Activated T-helper 1 cell treated with anti-CD3 and anti-CD28 coated beads, Interleukin-12 subunit alpha, Interleukin-12 subunit beta, Interleukin-2, Interleukin-4 antibody, amounts not matched to agents 30 ng/mL and 10 ng/mL and 1 ng/mL, durations not matched to agents 14 hours and 24 hours and 36 hours (primary cell): ENCODE results near the gene S100A14. TPM values are rescaled to one million over a fixed set of nuclear protein-coding genes. Genes with fewer than 3 reads are reported as not detected.

Experiments
- DNase-seq: peaks from one replicate; pipeline ENCODE4 v3.0.0; 2021; ENCODE audit warnings: low spot score
- H3K27ac Mint-ChIP-seq: one replicate; pipeline ENCODE4 v1.8.0; 2021; ENCODE audit warnings: mild to moderate bottlenecking, mixed read lengths
- H3K27me3 Mint-ChIP-seq: one replicate; pipeline ENCODE4 v1.8.0; 2022; ENCODE audit warnings: mild to moderate bottlenecking, moderate library complexity, mixed read lengths; ENCODE audit not compliant: insufficient read depth
- H3K36me3 Mint-ChIP-seq: one replicate; pipeline ENCODE4 v1.8.0; 2021; ENCODE audit warnings: low read depth, mixed read lengths
- H3K4me1 Mint-ChIP-seq: one replicate; pipeline ENCODE4 v1.8.0; 2021; ENCODE audit warnings: low read depth, mixed read lengths
- H3K4me3 Mint-ChIP-seq: one replicate; pipeline ENCODE4 v1.8.0; 2021; ENCODE audit warnings: mild to moderate bottlenecking, moderate library complexity, mixed read lengths
- H3K9me3 Mint-ChIP-seq: one replicate; pipeline ENCODE4 v1.8.0; 2021; ENCODE audit warnings: mixed read lengths
- intact Hi-C: fragments of 100-400 bp; cut with micrococcal nuclease; formaldehyde crosslinking; loops from one replicate; pipeline ENCODE4 v1.15.1; 2024
- total RNA-seq: library from RNA; stranded (reverse); gene quantifications from 2 replicates; pipeline ENCODE4 v1.2.3, GENCODE V29; 2022

The S100A14 gene
- total RNA-seq = 0.16 TPM in 1 of 2 replicates, not detected in the other

- Mint-ChIP-seq H3K36me3 (no peaks in the 10 kb centered on the region), H3K27ac (no peak within 1 kb of the TSS), H3K4me1 (peaks cover 8% of the 10 kb centered on the region), H3K4me3 (no peak within 1 kb of the TSS), H3K9me3 (no peaks in the 10 kb centered on the region), H3K27me3 (no peaks in the 10 kb centered on the region)
- intact Hi-C loops = loop anchor here (10.0 kb wide), 1 partner anchor 262 kb away; the partner anchor contains the start of gene S100A9
- no peak for DNase-seq
Measured at GRCh38 chr1:153616144-153616916, at the start of gene S100A14. Gene S100A14 (minus strand): TSS chr1:153616325. CDS start chr1:153615858, 467 bp downstream.

- Mint-ChIP-seq H3K27me3 (no peaks in the 10 kb centered on the region), H3K9me3 (no peaks in the 10 kb centered on the region), H3K4me3 (no peak overlapping the region), H3K27ac (no peak overlapping the region), H3K4me1 (peaks cover 18% of the 10 kb centered on the region), H3K36me3 (peaks cover 57% of the 10 kb centered on the region)
- DNase-seq = no peak
- intact Hi-C loops = no loop called here
Measured at GRCh38 chr1:153663211-153663610, 47.1 kb upstream of the S100A14 start.

- Mint-ChIP-seq H3K9me3 (no peaks in the 10 kb centered on the region), H3K4me1 (peaks cover 11% of the 10 kb centered on the region), H3K27me3 (no peaks in the 10 kb centered on the region), H3K27ac (no peak overlapping the region), H3K36me3 (peaks cover 48% of the 10 kb centered on the region), H3K4me3 (no peak overlapping the region)
- DNase-seq = no peak
- intact Hi-C loops = no loop called here
Measured at GRCh38 chr1:153662269-153662668, 46.1 kb upstream of the S100A14 start.

- H3K27me3 Mint-ChIP-seq = no peaks in the 10 kb centered on the region
- H3K36me3 Mint-ChIP-seq = peaks cover 41% of the 10 kb centered on the region
- peak overlapping the region; percentile 4 for H3K27ac Mint-ChIP-seq
- H3K4me1 Mint-ChIP-seq = peaks cover 11% of the 10 kb centered on the region
- H3K9me3 Mint-ChIP-seq = no peaks in the 10 kb centered on the region
- intact Hi-C loops = no loop called here
- DNase-seq = no peak
- peak overlapping the region; percentile 56 for H3K4me3 Mint-ChIP-seq
Measured at GRCh38 chr1:153661111-153661708, 45.1 kb upstream of the S100A14 start.

GRCh38 chr1:153659656-153660055 lies 43.5 kb upstream of the S100A14 start:
- Mint-ChIP-seq H3K4me3 (peak overlapping the region; percentile 96), H3K9me3 (no peaks in the 10 kb centered on the region), H3K36me3 (peaks cover 30% of the 10 kb centered on the region), H3K27me3 (no peaks in the 10 kb centered on the region), H3K4me1 (peaks cover 11% of the 10 kb centered on the region), H3K27ac (peak overlapping the region; percentile 84)
- intact Hi-C loops = no loop called here
- DNase-seq = no peak

- Mint-ChIP-seq H3K36me3 (peaks cover 26% of the 10 kb centered on the region), H3K4me3 (peak overlapping the region; percentile 96), H3K27ac (peak overlapping the region; percentile 84), H3K4me1 (peaks cover 11% of the 10 kb centered on the region), H3K9me3 (no peaks in the 10 kb centered on the region), H3K27me3 (no peaks in the 10 kb centered on the region)
- DNase-seq = no peak
- intact Hi-C loops = no loop called here
Measured at GRCh38 chr1:153659175-153659534, 43.0 kb upstream of the S100A14 start.

- Mint-ChIP-seq H3K4me1 (peaks cover 11% of the 10 kb centered on the region), H3K27me3 (no peaks in the 10 kb centered on the region), H3K36me3 (peaks cover 24% of the 10 kb centered on the region), H3K27ac (peak within 1 kb of the TSS; percentile 84), H3K4me3 (peak within 1 kb of the TSS; percentile 96), H3K9me3 (no peaks in the 10 kb centered on the region)
- intact Hi-C loops = loop anchor here (1.0 kb wide), 4 partner anchors 12 to 122 kb away; partner anchors contain the start of genes CHTOP and ILF2
- DNase-seq = peak; percentile 90
Measured at GRCh38 chr1:153658400-153659174, 42.5 kb upstream of the S100A14 start, which contains the start of gene SNAPIN. Gene SNAPIN (plus strand): TSS chr1:153658703. CDS start chr1:153658744, 41 bp downstream.

GRCh38 chr1:153655333-153655732 lies 39.2 kb upstream of the S100A14 start:
- intact Hi-C loops = no loop called here

GRCh38 chr1:153652805-153653500 lies 36.8 kb upstream of the S100A14 start:
- intact Hi-C loops = no loop called here
- Mint-ChIP-seq H3K27me3 (no peaks in the 10 kb centered on the region), H3K4me1 (no peaks in the 10 kb centered on the region), H3K9me3 (no peaks in the 10 kb centered on the region), H3K36me3 (peaks cover 2% of the 10 kb centered on the region), H3K27ac (no peak overlapping the region), H3K4me3 (no peak overlapping the region)
- DNase-seq = no peak

More at GRCh38 chr1:153655333-153655732, 39.2 kb upstream of the S100A14 start:
- no peak overlapping the region for H3K27ac Mint-ChIP-seq
- H3K4me3 Mint-ChIP-seq = no peak overlapping the region
- H3K9me3 Mint-ChIP-seq = no peaks in the 10 kb centered on the region
- no peaks in the 10 kb centered on the region for H3K27me3 Mint-ChIP-seq
- no peak for DNase-seq
- peaks cover 2% of the 10 kb centered on the region for H3K36me3 Mint-ChIP-seq
- peaks cover 11% of the 10 kb centered on the region for H3K4me1 Mint-ChIP-seq

- no peak overlapping the region for H3K4me3 Mint-ChIP-seq
- no peak overlapping the region for H3K27ac Mint-ChIP-seq
- intact Hi-C loops = no loop called here
Measured at GRCh38 chr1:153651771-153652170, 35.6 kb upstream of the S100A14 start.

GRCh38 chr1:153649863-153650235 lies 33.7 kb upstream of the S100A14 start:
- no peaks in the 10 kb centered on the region for H3K27me3 Mint-ChIP-seq
- peaks cover 14% of the 10 kb centered on the region for H3K4me1 Mint-ChIP-seq
- no peak for DNase-seq
- H3K27ac Mint-ChIP-seq = no peak overlapping the region
- H3K36me3 Mint-ChIP-seq = peaks cover 21% of the 10 kb centered on the region
- H3K4me3 Mint-ChIP-seq = no peak overlapping the region
- intact Hi-C loops = no loop called here
- no peaks in the 10 kb centered on the region for H3K9me3 Mint-ChIP-seq

More at GRCh38 chr1:153651771-153652170, 35.6 kb upstream of the S100A14 start:
- H3K4me1 Mint-ChIP-seq = peaks cover 2% of the 10 kb centered on the region
- no peaks in the 10 kb centered on the region for H3K27me3 Mint-ChIP-seq
- no peaks in the 10 kb centered on the region for H3K9me3 Mint-ChIP-seq
- no peak for DNase-seq
- peaks cover 6% of the 10 kb centered on the region for H3K36me3 Mint-ChIP-seq

GRCh38 chr1:153649137-153649862 lies 33.2 kb upstream of the S100A14 start:
- DNase-seq = no peak
- intact Hi-C loops = no loop called here
- H3K27ac Mint-ChIP-seq = peak overlapping the region; percentile 1
- H3K4me1 Mint-ChIP-seq = peaks cover 14% of the 10 kb centered on the region
- H3K27me3 Mint-ChIP-seq = no peaks in the 10 kb centered on the region
- no peaks in the 10 kb centered on the region for H3K9me3 Mint-ChIP-seq
- H3K4me3 Mint-ChIP-seq = no peak overlapping the region
- H3K36me3 Mint-ChIP-seq = peaks cover 27% of the 10 kb centered on the region
